A673 (cell line): Measurements from ENCODE around the gene ZNF367. TPM values are rescaled to one million over a fixed set of nuclear protein-coding genes. Genes with fewer than 3 reads are reported as not detected.
"Not testable (repeated sequence)": the region's sequence is repeated elsewhere in the genome, so short reads cannot be mapped to it uniquely, and the experiment has no call there.

Experiments
- BruUV-seq: library from RNA; stranded (reverse); fragments of 400-500 nt; replicated peaks from 2 replicates; lab custom pipeline; 2021; lab: Mats Ljungman, UMichigan
- CTCF ChIA-PET: fragments of 300-600 bp; sonication (Branson Sonifier 250); formaldehyde crosslinking; loops from one replicate; lab custom pipeline; 2022; ENCODE audit warnings: antibody characterized with exemption; lab: Charles Lee
- POLR2A ChIA-PET: fragments of 300-600 bp; sonication (Branson Sonifier 250); formaldehyde crosslinking; loops from one replicate; lab custom pipeline; 2022; ENCODE audit warnings: antibody characterized with exemption; ENCODE audit not compliant: low non-redundant PET; lab: Charles Lee
- DNase-seq: peaks from one replicate; pipeline ENCODE4 v3.0.0-alpha.2; 2015; ENCODE audit warnings: low spot score
- H3K27ac ChIP-seq: fragments of 200-600 bp; sonication (generic); 2 replicates; pipeline ENCODE4 v1.5.1; 2016; ENCODE audit warnings: mixed run types, low read depth, mild to moderate bottlenecking, mixed read lengths, antibody characterized with exemption, low read length; ENCODE audit not compliant: poor library complexity, severe bottlenecking
- H3K27me3 ChIP-seq: fragments of 200-600 bp; sonication (generic); replicated peaks from 2 replicates; pipeline ENCODE4 v1.6.1; 2017; ENCODE audit warnings: mixed run types, low read depth, mild to moderate bottlenecking, mixed read lengths, antibody characterized with exemption, low read length; ENCODE audit not compliant: insufficient read depth, poor library complexity
- H3K36me3 ChIP-seq: fragments of 200-600 bp; sonication (generic); 2 replicates; pipeline ENCODE4 v1.6.1; 2016; ENCODE audit warnings: mixed run types, mild to moderate bottlenecking, mixed read lengths, antibody characterized with exemption, low read length; ENCODE audit not compliant: insufficient read depth, poor library complexity, severe bottlenecking
- H3K4me1 ChIP-seq: fragments of 200-600 bp; sonication (generic); 2 replicates; pipeline ENCODE4 v1.6.1; 2017; ENCODE audit warnings: mixed run types, mild to moderate bottlenecking, mixed read lengths, antibody characterized with exemption, low read length; ENCODE audit not compliant: insufficient read depth, poor library complexity, severe bottlenecking
- H3K4me3 ChIP-seq: fragments of 200-600 bp; sonication (generic); 2 replicates; pipeline ENCODE4 v1.5.1; 2016; ENCODE audit warnings: low read depth, mixed run types, mild to moderate bottlenecking, mixed read lengths, low read length; ENCODE audit not compliant: poor library complexity, severe bottlenecking
- H3K9me3 ChIP-seq: fragments of 200-600 bp; sonication (generic); 2 replicates; pipeline ENCODE4 v1.6.1; 2016; ENCODE audit warnings: mixed run types, low read depth, mild to moderate bottlenecking, mixed read lengths, antibody characterized with exemption, low read length; ENCODE audit not compliant: poor library complexity, severe bottlenecking
- EZH2 ChIP-seq: fragments of 200-600 bp; sonication (generic); IDR thresholded peaks from 2 replicates; pipeline ENCODE4 v1.6.1; 2017; ENCODE audit warnings: borderline replicate concordance, low read depth, mild to moderate bottlenecking, mixed read lengths, antibody characterized with exemption, low read length; ENCODE audit not compliant: poor library complexity, severe bottlenecking
- intact Hi-C: fragments of 100-400 bp; cut with micrococcal nuclease; formaldehyde crosslinking; loops from one replicate; pipeline ENCODE4 v1.10.0; 2022; ENCODE audit not compliant: unreplicated experiment
- total RNA-seq: library from RNA; stranded (reverse); gene quantifications from 2 replicates; pipeline ENCODE4 v1.2.3, GENCODE V29; 2021
- TF ChIP-seq, protein P1 (sequence below): fragments of 300-800, 200-600 bp; sonication (generic); conservative IDR thresholded peaks from 2 replicates; pipeline ENCODE4 v1.5.1; 2017; ENCODE audit warnings: low read depth, mild to moderate bottlenecking, antibody characterized with exemption, low read length, moderate library complexity, mixed read lengths

The ZNF367 gene
- total RNA-seq, 1 experiment from 2014 or later, result 14.6 TPM

DNA sequence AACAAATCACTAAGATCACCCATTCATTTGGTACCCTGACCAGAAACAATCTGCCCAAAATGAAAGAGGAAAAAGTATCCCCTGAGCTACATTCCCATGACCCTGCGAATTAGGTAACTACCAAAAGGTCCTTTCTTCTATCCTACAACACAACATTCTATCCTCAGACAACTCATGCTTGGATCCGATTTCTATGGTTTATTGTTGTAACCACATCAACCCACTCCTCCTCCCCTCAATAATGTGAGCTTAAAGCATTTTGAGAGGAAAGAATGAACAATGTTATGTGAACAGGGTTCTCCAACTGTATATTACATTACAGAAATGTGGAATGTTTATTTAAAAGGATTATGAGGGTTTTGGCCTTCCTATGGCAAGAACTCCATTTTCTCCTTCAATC, 38.7 kb downstream of the ZNF367 start:
- Histone ChIP-seq H3K36me3 (peaks cover 3% of the 10 kb centered on the region), H3K27ac (no peak overlapping the region), H3K27me3 (no peaks in the 10 kb centered on the region), H3K9me3 (no peaks in the 10 kb centered on the region), H3K4me3 (no peak overlapping the region), H3K4me1 (no peaks in the 10 kb centered on the region)
- TF ChIP-seq, protein P1, sequence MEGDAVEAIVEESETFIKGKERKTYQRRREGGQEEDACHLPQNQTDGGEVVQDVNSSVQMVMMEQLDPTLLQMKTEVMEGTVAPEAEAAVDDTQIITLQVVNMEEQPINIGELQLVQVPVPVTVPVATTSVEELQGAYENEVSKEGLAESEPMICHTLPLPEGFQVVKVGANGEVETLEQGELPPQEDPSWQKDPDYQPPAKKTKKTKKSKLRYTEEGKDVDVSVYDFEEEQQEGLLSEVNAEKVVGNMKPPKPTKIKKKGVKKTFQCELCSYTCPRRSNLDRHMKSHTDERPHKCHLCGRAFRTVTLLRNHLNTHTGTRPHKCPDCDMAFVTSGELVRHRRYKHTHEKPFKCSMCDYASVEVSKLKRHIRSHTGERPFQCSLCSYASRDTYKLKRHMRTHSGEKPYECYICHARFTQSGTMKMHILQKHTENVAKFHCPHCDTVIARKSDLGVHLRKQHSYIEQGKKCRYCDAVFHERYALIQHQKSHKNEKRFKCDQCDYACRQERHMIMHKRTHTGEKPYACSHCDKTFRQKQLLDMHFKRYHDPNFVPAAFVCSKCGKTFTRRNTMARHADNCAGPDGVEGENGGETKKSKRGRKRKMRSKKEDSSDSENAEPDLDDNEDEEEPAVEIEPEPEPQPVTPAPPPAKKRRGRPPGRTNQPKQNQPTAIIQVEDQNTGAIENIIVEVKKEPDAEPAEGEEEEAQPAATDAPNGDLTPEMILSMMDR, result no peak
- TF ChIP-seq EZH2, result no peak
- ChIA-PET POLR2A (no interaction called here), CTCF (no interaction called here)
- no TSS peak for BruUV-seq
- intact Hi-C loops, result no loop called here
- DNase-seq, result no peak

DNA sequence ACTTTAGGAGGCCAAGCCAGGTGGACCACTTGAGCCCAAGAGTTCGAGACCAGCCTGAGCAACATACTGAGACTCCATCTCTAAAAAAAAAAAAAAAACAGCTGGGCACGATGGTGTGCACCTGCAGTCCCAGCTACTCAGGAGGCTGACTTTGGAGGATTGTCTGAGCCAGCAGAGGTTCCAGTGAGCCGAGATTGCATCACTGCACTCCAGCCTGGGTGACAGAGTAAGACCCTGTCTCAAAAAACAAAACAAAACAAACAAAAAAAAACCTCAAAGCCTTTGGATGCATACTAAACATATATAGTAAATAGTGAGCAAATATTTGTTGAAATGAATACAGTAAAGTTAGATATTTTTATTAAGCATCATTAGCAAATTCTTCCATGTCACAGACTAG, 40.0 kb downstream of the ZNF367 start:
- H3K27ac ChIP-seq, result no peak overlapping the region
- no peak for DNase-seq
- no peaks in the 10 kb centered on the region for H3K27me3 ChIP-seq
- H3K9me3 ChIP-seq, result no peaks in the 10 kb centered on the region
- no peak overlapping the region for H3K4me3 ChIP-seq
- CTCF ChIA-PET, result no interaction called here
- intact Hi-C loops, result no loop called here
- H3K4me1 ChIP-seq, result no peaks in the 10 kb centered on the region
- no TSS peak for BruUV-seq
- TF ChIP-seq EZH2, result no peak
- TF ChIP-seq, protein P1, result no peak
- POLR2A ChIA-PET, result no interaction called here
- H3K36me3 ChIP-seq, result no peaks in the 10 kb centered on the region

DNA sequence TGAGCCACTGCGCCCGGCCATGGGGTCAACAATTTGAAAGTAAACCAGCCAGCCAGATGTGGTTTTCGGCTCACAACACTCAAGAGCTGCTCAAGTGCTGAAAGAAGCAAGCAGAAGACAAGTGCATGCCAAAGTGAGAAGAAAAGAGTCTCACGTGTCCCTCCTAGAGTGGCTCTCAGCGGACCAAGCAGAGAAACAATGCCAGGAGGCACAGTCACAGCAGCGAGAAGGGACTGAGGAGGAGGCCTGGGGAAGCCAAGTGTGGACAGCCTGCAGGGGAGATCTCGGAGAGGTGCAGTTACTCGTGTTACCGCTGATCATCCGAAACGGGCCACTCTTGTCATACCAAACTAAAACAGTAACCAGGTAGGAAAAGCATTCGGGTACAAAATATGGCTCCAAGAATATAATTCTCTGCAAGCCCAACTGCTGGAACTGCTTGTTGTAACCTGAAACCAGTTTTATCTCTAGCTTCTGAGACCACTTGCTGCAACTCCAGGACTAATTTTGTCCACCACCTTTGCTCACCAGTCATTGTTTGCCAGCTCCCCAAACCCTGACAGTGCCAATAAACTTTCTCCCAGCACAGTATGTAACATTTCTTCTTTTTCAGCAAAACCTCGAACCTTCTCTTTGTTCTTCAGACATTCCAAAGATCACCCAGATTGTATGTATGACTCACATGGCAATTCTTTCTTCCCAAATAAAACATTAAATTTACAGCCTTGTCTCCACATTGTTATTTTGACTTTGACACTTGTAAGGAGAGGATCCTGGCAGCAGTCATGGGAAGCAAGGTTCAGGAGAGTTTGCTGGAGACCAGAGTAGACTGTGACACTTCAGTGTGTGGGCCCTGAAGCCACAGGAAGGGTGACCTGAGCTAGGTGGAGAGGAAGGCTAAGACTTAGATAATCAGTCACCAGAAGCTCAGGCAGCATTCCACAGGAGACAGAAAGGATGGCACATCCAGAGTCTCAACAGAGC, 41.0 kb downstream of the ZNF367 start:
- H3K27me3 ChIP-seq, result no peaks in the 10 kb centered on the region
- ChIA-PET CTCF (no interaction called here), POLR2A (no interaction called here)
- no TSS peak for BruUV-seq
- intact Hi-C loops, result no loop called here
- H3K4me3 ChIP-seq, result no peak overlapping the region
- H3K4me1 ChIP-seq, result no peaks in the 10 kb centered on the region
- no peak for DNase-seq
- no peaks in the 10 kb centered on the region for H3K9me3 ChIP-seq
- H3K27ac ChIP-seq, result no peak overlapping the region
- no peaks in the 10 kb centered on the region for H3K36me3 ChIP-seq
- TF ChIP-seq, protein P1, result no peak
- TF ChIP-seq EZH2, result no peak

DNA sequence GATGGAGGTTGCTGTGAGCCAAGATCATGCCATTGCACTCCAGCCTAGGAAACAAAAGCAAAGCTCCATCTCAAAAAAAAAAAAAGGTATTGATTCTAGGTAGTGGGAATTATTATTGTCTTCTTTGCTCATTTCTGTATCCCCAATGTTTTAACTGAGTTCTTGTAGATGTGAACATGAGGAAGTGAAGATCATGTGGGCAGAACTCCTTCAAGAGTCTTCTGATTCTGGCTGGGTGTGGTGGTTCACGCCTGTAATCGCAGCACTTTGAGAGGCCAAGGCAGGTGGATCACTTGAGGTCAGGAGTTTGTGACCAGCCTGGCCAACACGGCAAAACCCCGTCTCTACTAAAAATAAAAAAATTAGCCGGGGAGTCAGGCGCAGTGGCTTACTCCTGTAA, 42.7 kb downstream of the ZNF367 start:
- BruUV-seq, H3K4me1 ChIP-seq, H3K27ac ChIP-seq, CTCF ChIA-PET, H3K36me3 ChIP-seq, H3K4me3 ChIP-seq, intact Hi-C loops, H3K27me3 ChIP-seq, H3K9me3 ChIP-seq, DNase-seq, POLR2A ChIA-PET: not testable (repeated sequence)
